Neuronal stem cell (in vitro differentiated cells): ENCODE data around the gene ABCG8.

Experiments
- DNase-seq: peaks from one replicate; pipeline ENCODE4 v3.0.0-alpha.2; 2013; ENCODE audit warnings: low spot score
- H2AFZ ChIP-seq: one replicate; pipeline ENCODE4 v1.6.1; 2013; ENCODE audit warnings: mild to moderate bottlenecking, low read length, inconsistent platforms
- H2AK5ac ChIP-seq: 2 replicates; pipeline ENCODE4 v1.6.1; 2013; ENCODE audit warnings: low read depth, mild to moderate bottlenecking, inconsistent platforms, low read length, moderate library complexity, mixed read lengths
- H2BK120ac ChIP-seq: 2 replicates; pipeline ENCODE4 v1.6.1; 2013; ENCODE audit warnings: low read depth, mild to moderate bottlenecking, inconsistent platforms, low read length, moderate library complexity, mixed read lengths
- H2BK12ac ChIP-seq: one replicate; pipeline ENCODE4 v1.6.1; 2013; ENCODE audit warnings: low read length, inconsistent platforms
- H2BK15ac ChIP-seq: 2 replicates; pipeline ENCODE4 v1.6.1; 2013; ENCODE audit warnings: mild to moderate bottlenecking, low read length, inconsistent platforms, mixed read lengths
- H2BK5ac ChIP-seq: one replicate; pipeline ENCODE4 v1.6.1; 2013; ENCODE audit warnings: inconsistent platforms, mild to moderate bottlenecking, low read length, moderate library complexity
- H3K14ac ChIP-seq: one replicate; pipeline ENCODE4 v1.6.1; 2013; ENCODE audit warnings: low read length, inconsistent platforms
- H3K18ac ChIP-seq: 2 replicates; pipeline ENCODE4 v1.6.1; 2013; ENCODE audit warnings: low read length, inconsistent platforms
- H3K23ac ChIP-seq: 2 replicates; pipeline ENCODE4 v1.6.1; 2013; ENCODE audit warnings: low read depth, mild to moderate bottlenecking, mixed read lengths, low read length, inconsistent platforms; ENCODE audit not compliant: poor library complexity
- H3K27ac ChIP-seq: replicated peaks from 3 replicates; pipeline ENCODE4 v1.5.1; 2013; ENCODE audit warnings: low read length, inconsistent platforms
- H3K27me3 ChIP-seq, 3 experiments: 2 replicates each; pipeline ENCODE4 v1.6.1; 2013; ENCODE audit warnings: low read length in 3 of 3, mild to moderate bottlenecking in 2 of 3, inconsistent platforms in 1 of 3, low read depth in 1 of 3, mixed read lengths in 1 of 3, moderate library complexity in 1 of 3; ENCODE audit not compliant: control insufficient read depth in 3 of 3, insufficient read depth in 3 of 3
- H3K36me3 ChIP-seq, 2 donors: replicated peaks in 1 of 2; 2 replicates each; pipeline ENCODE4 v1.6.1; 2013; ENCODE audit warnings: low read length in 2 of 2; ENCODE audit not compliant: control insufficient read depth in 2 of 2, insufficient read depth in 2 of 2
- H3K4ac ChIP-seq: 2 replicates; pipeline ENCODE4 v1.6.1; 2013; ENCODE audit warnings: inconsistent platforms, mild to moderate bottlenecking, low read length, moderate library complexity
- H3K4me1 ChIP-seq, 2 donors: 1 replicate in 1 of 2; 2 replicates in 1 of 2; pipeline ENCODE4 v1.6.1; 2013; ENCODE audit warnings: low read length in 2 of 2, low read depth in 1 of 2; ENCODE audit not compliant: control insufficient read depth in 2 of 2, insufficient read depth in 1 of 2
- H3K4me2 ChIP-seq: one replicate; pipeline ENCODE4 v1.6.1; 2013; ENCODE audit warnings: mild to moderate bottlenecking, low read length, inconsistent platforms; ENCODE audit not compliant: insufficient read depth, poor library complexity, severe bottlenecking
- H3K4me3 ChIP-seq, 2 donors: 2 replicates each; pipeline ENCODE4 v1.5.1; 2013; ENCODE audit warnings: low read length in 2 of 2, mild to moderate bottlenecking in 2 of 2, inconsistent platforms in 1 of 2, moderate library complexity in 1 of 2
- H3K79me1 ChIP-seq: one replicate; pipeline ENCODE4 v1.6.1; 2013; ENCODE audit warnings: low read depth, mild to moderate bottlenecking, inconsistent platforms, low read length, moderate library complexity
- H3K9ac ChIP-seq: one replicate; pipeline ENCODE4 v1.6.1; 2013; ENCODE audit warnings: mild to moderate bottlenecking, low read depth, low read length, inconsistent platforms; ENCODE audit not compliant: poor library complexity
- H3K9me3 ChIP-seq, 2 donors: replicated peaks in 1 of 2; 2 replicates each; pipeline versions ENCODE3 to v1.6.1; 2013; ENCODE audit warnings: low read length in 2 of 2, mild to moderate bottlenecking in 2 of 2, inconsistent platforms in 1 of 2, low read depth in 1 of 2, mixed read lengths in 1 of 2, moderate library complexity in 1 of 2; ENCODE audit not compliant: control insufficient read depth in 2 of 2, insufficient read depth in 1 of 2
- H4K8ac ChIP-seq: one replicate; pipeline ENCODE4 v1.6.1; 2013; ENCODE audit warnings: low read depth, mild to moderate bottlenecking, inconsistent platforms, low read length, moderate library complexity
- H4K91ac ChIP-seq: one replicate; pipeline ENCODE4 v1.6.1; 2013; ENCODE audit warnings: low read length, low read depth, mild to moderate bottlenecking, inconsistent platforms; ENCODE audit not compliant: poor library complexity
- WGBS, 2 donors: extraction: QIAGEN DNeasy Blood & Tissue Kit; methylation state at CpG; one replicate each; pipeline ENCODE4 v1.1.7; 2013; ENCODE audit warnings: missing lambda C conversion rate in 2 of 2, mixed read lengths in 1 of 2; ENCODE audit not compliant: insufficient read length in 2 of 2, insufficient replicate concordance in 1 of 2; ENCODE audit errors: extremely low coverage in 2 of 2; 5-methylcytosine and 5-hydroxymethylcytosine counted together

The ABCG8 gene

DNA sequence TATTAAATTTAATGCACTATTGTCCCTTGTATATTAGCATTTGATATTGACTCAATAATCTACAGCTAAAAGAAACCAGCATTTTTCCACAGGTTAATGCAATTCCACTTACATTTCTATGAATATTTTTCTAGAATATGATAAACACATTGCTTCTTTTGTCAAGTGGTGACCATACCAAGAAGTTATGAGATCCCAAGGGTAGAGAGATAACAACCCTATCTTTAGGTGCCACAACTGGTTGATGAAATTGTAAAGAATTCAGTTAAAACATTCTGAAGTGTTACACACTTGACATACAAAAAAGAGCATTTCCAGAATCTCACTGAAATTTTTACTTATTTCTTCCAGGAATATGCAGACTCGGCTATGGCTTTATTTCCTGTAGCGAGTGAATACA, 56.0 kb downstream of the ABCG8 start:
- Histone ChIP-seq H2BK15ac (no peak overlapping the region), H3K27ac (no peak overlapping the region), H2AK5ac (no peak overlapping the region), H2BK5ac (no peak overlapping the region), H3K27me3 (no peaks in the 10 kb centered on the region), H3K9me3 (no peaks in the 10 kb centered on the region), H4K8ac (no peak overlapping the region), H3K23ac (no peak overlapping the region), H2AFZ (no peak overlapping the region), H3K4me2 (no peak overlapping the region), H3K4me1 (no peaks in the 10 kb centered on the region), H3K36me3 (peaks cover 16 to 99% of the 10 kb centered on the region in 2 donors), H3K79me1 (no peaks in the 10 kb centered on the region), H2BK12ac (no peak overlapping the region), H3K4me3 (no peak overlapping the region), H3K9ac (no peak overlapping the region), H2BK120ac (no peak overlapping the region), H4K91ac (no peak overlapping the region), H3K14ac (no peak overlapping the region), H3K4ac (no peak overlapping the region), H3K18ac (no peak overlapping the region)
- WGBS, 2 donors: no CpG with 5 or more reads among the region's 2 CpGs
- no peak for DNase-seq

DNA sequence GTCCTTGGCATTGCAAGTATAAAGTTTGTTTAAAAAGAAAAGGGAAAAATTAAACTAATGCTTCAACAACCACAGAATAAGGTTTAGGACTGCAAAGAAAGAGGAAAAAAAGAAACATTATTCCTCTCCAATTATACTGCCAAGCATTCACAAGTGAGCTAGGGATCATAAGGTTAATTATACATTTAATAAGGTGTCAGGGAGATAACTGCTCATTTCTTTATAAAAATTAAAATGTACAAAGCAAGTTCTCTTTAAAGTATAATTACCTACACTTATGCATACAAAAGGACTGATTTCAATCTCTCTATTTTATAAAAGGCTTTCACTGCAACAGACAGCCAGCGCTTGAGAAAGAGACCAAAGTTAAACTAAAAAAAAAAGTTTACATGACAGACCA, 58.1 kb downstream of the ABCG8 start:
- no peak overlapping the region for H3K4me2 ChIP-seq
- H2BK5ac ChIP-seq: no peak overlapping the region
- H2AFZ ChIP-seq: no peak overlapping the region
- H3K4ac ChIP-seq: no peak overlapping the region
- H3K14ac ChIP-seq: no peak overlapping the region
- no peaks in the 10 kb centered on the region for H3K4me1 ChIP-seq
- H2BK15ac ChIP-seq: no peak overlapping the region
- no peak overlapping the region for H4K8ac ChIP-seq
- H3K9ac ChIP-seq: no peak overlapping the region
- H3K4me3 ChIP-seq: no peak overlapping the region
- no CpG with 5 or more reads among the region's 1 CpG for WGBS, 2 donors
- H4K91ac ChIP-seq: no peak overlapping the region
- H2AK5ac ChIP-seq: no peak overlapping the region
- H3K18ac ChIP-seq: no peak overlapping the region
- DNase-seq: no peak
- H3K9me3 ChIP-seq: no peaks in the 10 kb centered on the region
- H3K36me3 ChIP-seq: peaks cover 17 to 100% of the 10 kb centered on the region in 2 donors
- no peak overlapping the region for H2BK120ac ChIP-seq
- H3K27ac ChIP-seq: no peak overlapping the region
- no peak overlapping the region for H2BK12ac ChIP-seq
- H3K23ac ChIP-seq: no peak overlapping the region
- no peaks in the 10 kb centered on the region for H3K27me3 ChIP-seq
- H3K79me1 ChIP-seq: no peaks in the 10 kb centered on the region

- Histone ChIP-seq H3K4me3 (no peak overlapping the region), H3K79me1 (no peaks in the 10 kb centered on the region), H3K27ac (no peak overlapping the region), H3K9me3 (no peaks in the 10 kb centered on the region), H3K14ac (no peak overlapping the region), H2BK5ac (no peak overlapping the region), H3K9ac (no peak overlapping the region), H2BK120ac (no peak overlapping the region), H4K91ac (no peak overlapping the region), H2BK12ac (no peak overlapping the region), H3K27me3 (no peaks in the 10 kb centered on the region), H3K4me2 (no peak overlapping the region), H3K4me1 (no peaks in the 10 kb centered on the region), H4K8ac (no peak overlapping the region), H3K18ac (no peak overlapping the region), H3K23ac (no peak overlapping the region), H3K4ac (no peak overlapping the region), H2BK15ac (no peak overlapping the region), H3K36me3 (peaks cover 17 to 100% of the 10 kb centered on the region in 2 donors), H2AK5ac (no peak overlapping the region), H2AFZ (no peak overlapping the region)
- DNase-seq: no peak
- no CpG with 5 or more reads among the region's 6 CpGs for WGBS, 2 donors
Measured at GRCh38 chr2:43897492-43897891, 58.7 kb downstream of the ABCG8 start.

- H3K23ac ChIP-seq: no peak overlapping the region
- H3K27me3 ChIP-seq: no peaks in the 10 kb centered on the region
- H4K8ac ChIP-seq: no peak overlapping the region
- no peak overlapping the region for H2BK15ac ChIP-seq
- no peak overlapping the region for H3K14ac ChIP-seq
- no peak overlapping the region for H3K4me2 ChIP-seq
- no peak overlapping the region for H2BK12ac ChIP-seq
- H3K4ac ChIP-seq: no peak overlapping the region
- H3K79me1 ChIP-seq: no peaks in the 10 kb centered on the region
- no peak overlapping the region for H2AFZ ChIP-seq
- H3K36me3 ChIP-seq: peaks cover 12 to 99% of the 10 kb centered on the region in 2 donors
- H3K4me1 ChIP-seq: no peaks in the 10 kb centered on the region
- H3K27ac ChIP-seq: no peak overlapping the region
- no peaks in the 10 kb centered on the region for H3K9me3 ChIP-seq
- no peak overlapping the region for H2BK120ac ChIP-seq
- no peak overlapping the region for H4K91ac ChIP-seq
- H3K4me3 ChIP-seq: no peak overlapping the region
- WGBS, 2 donors: no CpG with 5 or more reads among the region's 11 CpGs
- H2BK5ac ChIP-seq: no peak overlapping the region
- DNase-seq: no peak
- no peak overlapping the region for H2AK5ac ChIP-seq
- H3K18ac ChIP-seq: no peak overlapping the region
- no peak overlapping the region for H3K9ac ChIP-seq
Measured at GRCh38 chr2:43898134-43898837, 59.5 kb downstream of the ABCG8 start.
